ENCODE measurements around the gene PLGLB1. TPM values are rescaled to one million over a fixed set of nuclear protein-coding genes. Genes with fewer than 3 reads are reported as not detected.
"Not testable (repeated sequence)": the region's sequence is repeated elsewhere in the genome, so short reads cannot be mapped to it uniquely, and the experiment has no call there.

PLGLB1 gene
- total RNA-seq, 1 experiment from 2014 or later: 1.4 TPM

DNA sequence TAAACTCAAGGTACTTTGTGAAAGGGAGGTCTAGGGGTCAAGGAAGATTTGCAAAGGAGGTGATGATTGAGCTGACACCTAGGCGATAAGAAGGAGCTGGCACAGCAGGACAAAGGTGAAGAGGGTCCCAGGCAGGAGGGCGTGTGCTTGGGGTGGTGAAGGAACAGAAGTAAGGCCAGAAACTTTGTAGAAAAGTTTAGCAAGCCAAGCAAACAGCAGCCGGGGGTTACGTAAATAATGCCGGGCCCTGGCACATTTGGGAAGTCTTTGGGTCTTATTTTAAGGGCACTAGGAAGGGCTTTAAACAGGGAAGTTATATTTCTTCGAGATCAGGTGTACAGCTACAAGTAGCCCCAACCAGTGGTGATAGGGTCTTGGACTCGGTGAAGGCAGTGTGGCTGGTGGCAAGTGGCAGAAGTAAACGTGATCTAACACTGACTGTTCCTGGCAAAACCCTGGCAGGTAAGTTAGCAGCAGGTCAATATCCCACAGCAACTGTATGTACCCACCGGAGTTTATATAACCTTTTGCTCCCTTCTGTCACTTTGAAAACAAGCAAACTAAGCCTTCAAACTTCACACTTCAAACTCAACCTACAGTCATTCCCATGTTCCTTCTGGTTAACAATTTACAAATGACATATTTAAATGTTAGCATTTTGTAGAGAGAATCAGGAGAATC, 7.0 kb downstream of the PLGLB1 start:
- POLR2A ChIA-PET; H3K27ac ChIP-seq (ENCODE audit: low read length); in situ Hi-C loops (cut with HindIII; ENCODE audit: low pct_unique_long_range_greater_than_20kb, low sequenced_read_pairs); intact Hi-C loops (cut with micrococcal nuclease; ENCODE audit: unreplicated experiment); DNase-seq (ENCODE audit: low read depth, low spot score); H3K27me3 ChIP-seq (ENCODE audit: control insufficient read depth, insufficient read depth, low read length); BruUV-seq (replicated peaks); H3K4me3 ChIP-seq (ENCODE audit: low read depth in 2 of 2, low read length in 2 of 2); H3K9me3 ChIP-seq (ENCODE audit: control insufficient read depth, insufficient read depth, low read depth, low read length); ATAC-seq; H3K4me1 ChIP-seq (ENCODE audit: control insufficient read depth, insufficient read depth, low read length); CTCF ChIA-PET; H3K36me3 ChIP-seq (ENCODE audit: control insufficient read depth, insufficient read depth, low read length): not testable (repeated sequence)

DNA sequence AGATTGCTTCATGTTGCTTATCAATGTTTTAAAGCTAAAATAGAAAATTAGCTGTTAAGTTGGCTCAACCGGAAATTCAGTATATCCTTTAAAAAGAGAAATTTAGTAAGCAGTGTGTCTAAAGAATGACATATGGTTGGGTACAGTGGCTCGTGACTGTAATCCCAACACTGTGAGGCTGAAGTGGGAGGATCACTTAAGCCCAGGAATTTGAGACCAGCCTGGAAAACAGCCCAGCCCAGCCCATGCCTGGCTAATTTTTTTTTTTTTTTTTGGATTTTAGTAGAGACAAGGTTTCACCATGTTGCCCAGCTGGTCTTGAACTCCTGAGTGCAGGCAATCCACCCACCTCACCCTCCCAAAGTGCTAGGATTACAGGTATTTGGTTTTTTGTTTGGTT, 17.2 kb downstream of the PLGLB1 start:
- H3K27me3 ChIP-seq (ENCODE audit: control insufficient read depth, insufficient read depth, low read length); H3K4me1 ChIP-seq (ENCODE audit: control insufficient read depth, insufficient read depth, low read length); ATAC-seq; intact Hi-C loops (cut with micrococcal nuclease; ENCODE audit: unreplicated experiment); H3K36me3 ChIP-seq (ENCODE audit: control insufficient read depth, insufficient read depth, low read length); BruUV-seq (replicated peaks); POLR2A ChIA-PET; in situ Hi-C loops (cut with HindIII; ENCODE audit: low pct_unique_long_range_greater_than_20kb, low sequenced_read_pairs); DNase-seq (ENCODE audit: low read depth, low spot score); H3K4me3 ChIP-seq (ENCODE audit: low read depth in 2 of 2, low read length in 2 of 2); H3K9me3 ChIP-seq (ENCODE audit: control insufficient read depth, insufficient read depth, low read depth, low read length); H3K27ac ChIP-seq (ENCODE audit: low read length); CTCF ChIA-PET: not testable (repeated sequence)

Other genes with a start within 250 kb of the PLGLB1 start
- gene CD8A, start 230.9 kb downstream of the PLGLB1 start, total RNA-seq (2021; ENCODE audit: unreplicated experiment): 0.41 TPM
- gene CD8B, start 160.0 kb downstream of the PLGLB1 start, total RNA-seq (2021; ENCODE audit: unreplicated experiment): not detected
- 1.1 TPM for gene RGPD1, start 79.7 kb downstream of the PLGLB1 start, total RNA-seq (2021; ENCODE audit: unreplicated experiment)